ENCODE measurements around the gene TNS1. TPM values are rescaled to one million over a fixed set of nuclear protein-coding genes. Genes with fewer than 3 reads are reported as not detected.
"Not testable (repeated sequence)": the region's sequence is repeated elsewhere in the genome, so short reads cannot be mapped to it uniquely, and the experiment has no call there.

The TNS1 gene
- polyA plus RNA-seq, 1 experiment, result 19.7 TPM

DNA sequence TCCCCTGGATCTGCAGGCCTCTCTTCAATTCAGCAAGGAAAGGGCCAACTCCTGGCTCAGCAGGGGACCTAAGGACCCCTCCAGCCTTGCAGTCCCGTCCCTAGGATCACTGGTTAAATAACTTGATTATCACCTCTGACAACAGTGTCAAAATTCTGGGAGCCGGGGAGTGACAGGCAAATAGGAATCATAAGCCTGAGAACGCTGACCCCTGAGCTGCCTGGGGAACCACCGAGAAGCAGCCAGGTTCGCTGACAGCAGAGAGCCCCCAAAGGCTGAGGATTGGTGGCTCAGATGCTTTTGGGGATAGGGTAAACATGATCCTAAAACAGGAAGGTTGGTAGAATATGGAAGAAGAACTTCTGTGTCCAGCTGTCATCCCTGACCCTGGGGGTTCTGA, 17.5 kb upstream of the TNS1 start:
- TF ChIP-seq, protein P1, sequence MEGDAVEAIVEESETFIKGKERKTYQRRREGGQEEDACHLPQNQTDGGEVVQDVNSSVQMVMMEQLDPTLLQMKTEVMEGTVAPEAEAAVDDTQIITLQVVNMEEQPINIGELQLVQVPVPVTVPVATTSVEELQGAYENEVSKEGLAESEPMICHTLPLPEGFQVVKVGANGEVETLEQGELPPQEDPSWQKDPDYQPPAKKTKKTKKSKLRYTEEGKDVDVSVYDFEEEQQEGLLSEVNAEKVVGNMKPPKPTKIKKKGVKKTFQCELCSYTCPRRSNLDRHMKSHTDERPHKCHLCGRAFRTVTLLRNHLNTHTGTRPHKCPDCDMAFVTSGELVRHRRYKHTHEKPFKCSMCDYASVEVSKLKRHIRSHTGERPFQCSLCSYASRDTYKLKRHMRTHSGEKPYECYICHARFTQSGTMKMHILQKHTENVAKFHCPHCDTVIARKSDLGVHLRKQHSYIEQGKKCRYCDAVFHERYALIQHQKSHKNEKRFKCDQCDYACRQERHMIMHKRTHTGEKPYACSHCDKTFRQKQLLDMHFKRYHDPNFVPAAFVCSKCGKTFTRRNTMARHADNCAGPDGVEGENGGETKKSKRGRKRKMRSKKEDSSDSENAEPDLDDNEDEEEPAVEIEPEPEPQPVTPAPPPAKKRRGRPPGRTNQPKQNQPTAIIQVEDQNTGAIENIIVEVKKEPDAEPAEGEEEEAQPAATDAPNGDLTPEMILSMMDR (IDR thresholded peaks at IDR 0.05; ENCODE audit: low read depth, low read length), result no peak
- ChIA-PET CTCF (no interaction called here), POLR2A (no interaction called here)
- Histone ChIP-seq H3K4me3 (ENCODE audit: low read depth, low read length) (no peak overlapping the region), H3K27me3 (ENCODE audit: control insufficient read depth, insufficient read depth, low read length) (no peaks in the 10 kb centered on the region), H3K9me3 (ENCODE audit: control insufficient read depth, insufficient read depth, low read length) (no peaks in the 10 kb centered on the region), H3K27ac (ENCODE audit: low read depth, low read length) (no peak overlapping the region)
- no peak for DNase-seq (ENCODE audit: low read depth, low spot score)

DNA sequence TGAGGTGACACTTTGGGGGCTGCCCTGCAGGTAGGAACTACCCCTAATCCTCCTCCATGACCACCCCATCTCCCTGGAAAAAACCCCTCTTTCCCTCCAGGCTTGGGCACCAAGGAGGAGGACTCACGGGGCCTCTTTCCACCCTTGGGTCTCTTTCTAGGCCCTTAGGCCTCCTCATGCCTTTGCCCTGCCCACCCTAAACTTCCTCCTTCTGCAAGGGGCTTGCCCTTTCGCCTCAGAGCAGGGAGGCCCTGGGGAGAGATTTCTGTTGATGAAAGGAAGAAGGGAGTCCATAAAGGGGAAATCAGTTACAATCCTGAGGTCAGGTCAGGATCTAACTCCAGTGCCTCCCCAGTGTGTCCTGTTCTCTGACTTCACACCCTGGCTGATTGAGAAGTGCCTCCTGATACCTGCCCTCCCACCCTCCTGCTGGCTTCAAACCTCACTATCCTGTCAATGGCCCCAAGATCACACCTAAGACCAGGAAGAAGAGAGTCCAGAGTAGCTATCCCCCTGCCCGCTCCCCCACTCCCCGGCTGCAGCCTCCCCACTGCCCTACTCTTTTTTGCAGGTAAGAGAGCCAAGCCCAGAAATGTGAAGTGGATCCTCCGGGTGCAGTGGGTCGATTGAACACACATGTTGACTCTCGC, 16.7 kb upstream of the TNS1 start:
- Histone ChIP-seq H3K9me3 (ENCODE audit: control insufficient read depth, insufficient read depth, low read length) (no peaks in the 10 kb centered on the region), H3K4me3 (ENCODE audit: low read depth, low read length) (no peak overlapping the region), H3K27ac (ENCODE audit: low read depth, low read length) (no peak overlapping the region), H3K27me3 (ENCODE audit: control insufficient read depth, insufficient read depth, low read length) (no peaks in the 10 kb centered on the region)
- ChIA-PET CTCF (no interaction called here), POLR2A (no interaction called here)
- TF ChIP-seq, protein P1 (IDR thresholded peaks at IDR 0.05; ENCODE audit: low read depth, low read length), result no peak
- DNase-seq (ENCODE audit: low read depth, low spot score), result no peak

DNA sequence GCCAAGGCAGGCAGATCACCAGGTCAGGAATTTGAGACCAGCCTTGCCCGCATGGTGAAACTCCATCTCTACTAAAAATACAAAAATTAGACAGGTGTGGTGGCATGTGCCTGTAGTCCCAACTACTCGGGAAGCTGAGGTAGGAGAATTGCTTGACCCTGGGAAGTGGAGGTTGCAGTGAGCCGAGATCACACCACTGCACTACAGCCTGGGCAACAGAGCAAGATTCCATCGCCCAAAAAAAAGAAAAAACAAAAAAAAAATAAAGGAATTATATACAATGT, 16.0 kb upstream of the TNS1 start:
- CTCF ChIA-PET; H3K4me3 ChIP-seq (ENCODE audit: low read depth, low read length); H3K9me3 ChIP-seq (ENCODE audit: control insufficient read depth, insufficient read depth, low read length); H3K27ac ChIP-seq (ENCODE audit: low read depth, low read length); POLR2A ChIA-PET; DNase-seq (ENCODE audit: low read depth, low spot score); H3K27me3 ChIP-seq (ENCODE audit: control insufficient read depth, insufficient read depth, low read length): not testable (repeated sequence)

DNA sequence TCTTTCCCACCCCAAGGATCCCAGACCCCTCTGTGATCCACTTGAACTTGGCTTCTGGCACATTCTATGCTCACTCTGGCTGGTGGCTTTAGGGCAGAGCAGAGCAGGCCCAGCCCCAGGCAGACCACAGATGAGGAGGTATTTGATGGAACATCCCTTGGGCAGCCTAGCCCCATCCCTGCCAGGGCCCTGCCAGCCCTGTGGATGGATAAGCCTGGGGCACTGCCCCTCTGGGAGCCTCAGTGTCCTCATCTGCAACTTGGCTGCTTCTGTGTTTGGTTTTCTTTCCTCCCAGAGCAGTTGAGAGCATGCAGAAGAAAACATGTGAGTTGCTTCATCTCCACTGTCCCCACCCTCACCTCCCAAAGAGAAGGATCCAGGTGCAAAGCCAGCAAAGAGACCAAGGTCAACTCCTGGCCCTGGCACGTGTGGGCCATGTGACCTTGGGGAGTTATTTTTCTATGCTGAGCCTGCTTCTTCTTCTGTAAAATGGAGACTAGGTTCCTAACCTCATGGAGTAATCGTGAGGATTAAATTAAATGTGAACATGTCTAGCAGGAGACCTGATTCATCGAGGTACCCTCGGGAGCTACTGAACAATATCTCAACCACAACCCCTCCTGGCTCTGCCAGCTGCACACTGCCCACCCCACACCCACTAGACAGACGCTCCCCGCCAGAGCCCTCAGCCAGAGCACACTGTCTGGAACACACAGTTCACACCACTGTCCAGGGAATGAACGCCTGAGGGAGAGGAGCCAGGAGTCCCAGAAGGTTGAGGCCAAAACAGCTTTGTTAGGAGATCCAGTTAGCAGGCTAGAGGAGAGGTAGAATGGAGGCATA, 14.6 kb upstream of the TNS1 start:
- no peak for DNase-seq (ENCODE audit: low read depth, low spot score)
- Histone ChIP-seq H3K4me3 (ENCODE audit: low read depth, low read length) (no peak overlapping the region), H3K27me3 (ENCODE audit: control insufficient read depth, insufficient read depth, low read length) (peaks cover 3% of the 10 kb centered on the region), H3K27ac (ENCODE audit: low read depth, low read length) (no peak overlapping the region), H3K9me3 (ENCODE audit: control insufficient read depth, insufficient read depth, low read length) (no peaks in the 10 kb centered on the region)
- ChIA-PET POLR2A (no interaction called here), CTCF (no interaction called here)
- TF ChIP-seq, protein P1 (IDR thresholded peaks at IDR 0.05; ENCODE audit: low read depth, low read length), result no peak

DNA sequence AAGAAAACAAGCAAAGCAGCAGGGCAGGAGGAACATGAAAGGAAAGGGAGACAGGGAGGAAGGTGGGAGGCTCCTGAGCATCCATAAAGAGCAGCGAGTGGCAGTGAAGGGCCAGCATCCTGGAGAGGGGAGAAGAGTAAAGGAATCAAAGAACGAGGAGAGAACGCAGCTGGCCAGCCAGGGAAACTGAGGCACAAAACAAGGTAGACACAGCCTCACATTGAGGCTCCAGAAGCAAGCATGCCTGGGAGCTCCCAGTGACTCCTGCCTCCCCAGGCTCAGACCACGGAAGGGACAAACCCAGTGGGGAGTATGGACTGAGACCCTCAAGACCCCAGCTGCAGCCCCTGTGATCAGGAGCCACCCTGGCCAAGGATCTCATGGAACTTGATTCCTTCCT, 14.0 kb upstream of the TNS1 start:
- CTCF ChIA-PET, result interaction anchor here (0.9 kb wide), 1 partner anchor 127 kb away, joined by 3 read pairs; no protein-coding TSS in a partner anchor

More for the DNA sequence above, 14.0 kb upstream of the TNS1 start:
- TF ChIP-seq, protein P1 (IDR thresholded peaks at IDR 0.05; ENCODE audit: low read depth, low read length), result no peak
- POLR2A ChIA-PET, result no interaction called here
- no peak overlapping the region for H3K27ac ChIP-seq (ENCODE audit: low read depth, low read length)
- no peaks in the 10 kb centered on the region for H3K9me3 ChIP-seq (ENCODE audit: control insufficient read depth, insufficient read depth, low read length)
- H3K27me3 ChIP-seq (ENCODE audit: control insufficient read depth, insufficient read depth, low read length), result peaks cover 3% of the 10 kb centered on the region
- DNase-seq (ENCODE audit: low read depth, low spot score), result no peak
- H3K4me3 ChIP-seq (ENCODE audit: low read depth, low read length), result no peak overlapping the region

Measured in AG04450 (cell line).